SKM-1 (cell line): Measurements from ENCODE around the gene DCAF10.
A peak's percentile ranks its signal among the peaks of the same experiment; 100 is the strongest.
"Not testable (repeated sequence)": the region's sequence is repeated elsewhere in the genome, so short reads cannot be mapped to it uniquely, and the experiment has no call there.

Experiments
- DNase-seq: peaks from one replicate; lab custom pipeline; 2025; ENCODE audit not compliant: unreplicated experiment; lab: John Stamatoyannopoulos, UW

Gene DCAF10

DNA sequence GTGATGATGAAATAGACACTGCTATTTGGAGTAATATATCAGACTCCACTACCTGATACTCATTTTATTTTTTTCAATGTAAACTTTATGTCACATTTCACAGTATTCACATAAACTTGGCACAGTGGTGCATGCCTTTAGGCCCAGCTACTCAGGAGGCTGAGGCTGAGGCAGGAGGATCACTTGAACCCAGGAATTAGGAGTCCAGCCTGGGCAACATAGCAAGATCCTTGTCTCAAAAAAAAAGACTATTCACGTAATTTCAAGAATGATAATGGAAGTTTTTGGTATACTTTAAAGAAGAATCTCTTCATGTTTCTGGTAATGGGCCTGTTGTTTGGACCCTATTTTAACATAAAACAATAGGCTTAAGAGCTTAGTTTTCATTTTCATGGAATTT, 56.0 kb downstream of the DCAF10 start:
- no peak for DNase-seq

DNA sequence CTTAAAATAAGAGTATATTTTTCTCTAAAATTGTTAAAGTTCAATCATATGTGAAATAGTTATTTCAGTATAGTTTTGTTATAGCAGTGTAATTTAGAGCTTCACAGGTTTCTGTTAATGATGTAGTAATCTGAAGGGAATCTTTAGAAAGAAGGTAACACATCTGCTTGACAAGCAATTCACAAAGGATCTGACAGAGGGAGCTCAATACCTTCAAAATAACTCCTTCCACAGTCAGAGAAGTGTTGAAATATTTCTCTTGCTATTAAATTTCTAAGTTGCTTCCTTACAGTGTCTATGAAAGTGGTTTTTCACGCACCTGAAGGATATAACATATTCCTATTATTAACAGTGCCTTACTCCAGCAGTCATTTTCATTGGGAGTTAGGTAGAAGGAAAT, 58.4 kb downstream of the DCAF10 start:
- no peak for DNase-seq

DNA sequence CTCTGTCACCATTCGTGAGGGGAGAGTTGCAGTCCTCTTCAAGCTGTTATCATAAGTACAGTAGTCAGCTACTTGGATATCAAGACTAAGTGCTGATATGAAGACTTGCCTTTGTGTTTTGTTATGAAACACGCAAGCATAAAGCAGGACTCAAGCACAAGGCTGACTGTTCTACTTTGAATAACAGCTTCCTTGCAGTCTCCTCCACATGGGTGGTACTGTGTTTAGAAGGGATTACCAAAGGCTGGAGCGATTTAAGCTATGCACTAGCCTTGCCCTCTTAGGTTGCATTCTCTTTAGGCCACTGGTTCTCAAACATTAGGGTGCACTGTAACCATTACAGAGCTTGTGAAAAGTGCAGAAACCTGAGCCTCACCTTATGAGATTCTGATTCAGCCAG, 61.9 kb downstream of the DCAF10 start:
- DNase-seq, result no peak

DNA sequence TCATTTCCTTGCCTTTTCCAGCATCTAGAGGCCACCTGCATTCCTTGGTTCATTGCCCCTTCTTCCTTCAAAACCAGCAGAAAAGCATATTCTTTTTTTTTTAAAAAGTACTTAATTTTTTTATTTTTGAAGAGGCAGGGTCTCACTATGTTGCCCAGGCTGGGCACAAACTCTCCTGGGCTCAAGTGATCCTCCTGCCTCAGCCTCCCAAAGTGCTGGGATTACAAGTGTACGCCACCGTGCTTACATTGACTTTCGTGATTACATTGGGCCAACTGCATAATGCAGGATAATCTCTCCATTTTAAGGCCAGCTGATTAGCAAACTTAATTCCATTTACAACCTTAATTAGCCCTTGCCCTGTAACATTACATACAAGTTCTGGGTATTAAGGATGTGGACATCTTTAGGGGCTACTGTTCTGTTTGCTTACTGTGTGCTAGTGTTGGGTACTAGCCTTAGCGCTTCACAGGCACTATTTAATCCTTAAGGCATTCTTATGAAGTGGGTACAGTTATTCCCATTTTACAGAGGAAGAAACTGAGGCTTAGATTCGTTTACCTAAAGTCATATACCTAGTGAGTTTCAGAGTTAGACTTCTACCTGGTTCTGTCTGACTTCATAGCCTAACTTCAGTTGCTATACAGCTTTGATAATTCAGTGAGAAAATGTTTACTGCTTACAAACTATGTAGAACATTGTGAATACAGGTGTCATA, 69.6 kb downstream of the DCAF10 start:
- no peak for DNase-seq

DNA sequence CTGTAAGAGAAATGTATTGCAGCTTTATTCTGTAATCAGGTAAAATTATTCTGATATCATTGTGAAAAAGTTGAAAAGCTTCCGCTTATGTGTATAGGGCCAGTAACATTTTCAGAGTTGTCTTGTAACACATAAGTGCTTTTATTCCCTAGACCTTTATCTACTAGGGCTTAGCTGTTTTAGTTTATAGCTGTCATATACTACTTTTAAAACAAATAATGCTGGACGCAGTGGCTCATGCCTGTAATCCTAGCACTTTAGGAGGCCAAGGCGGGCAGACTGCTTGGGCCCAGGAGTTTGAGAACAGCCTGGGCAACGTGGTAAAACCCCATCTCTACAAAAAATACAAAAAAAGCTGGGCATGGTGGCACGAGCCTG, 70.2 kb downstream of the DCAF10 start:
- no peak for DNase-seq

DNA sequence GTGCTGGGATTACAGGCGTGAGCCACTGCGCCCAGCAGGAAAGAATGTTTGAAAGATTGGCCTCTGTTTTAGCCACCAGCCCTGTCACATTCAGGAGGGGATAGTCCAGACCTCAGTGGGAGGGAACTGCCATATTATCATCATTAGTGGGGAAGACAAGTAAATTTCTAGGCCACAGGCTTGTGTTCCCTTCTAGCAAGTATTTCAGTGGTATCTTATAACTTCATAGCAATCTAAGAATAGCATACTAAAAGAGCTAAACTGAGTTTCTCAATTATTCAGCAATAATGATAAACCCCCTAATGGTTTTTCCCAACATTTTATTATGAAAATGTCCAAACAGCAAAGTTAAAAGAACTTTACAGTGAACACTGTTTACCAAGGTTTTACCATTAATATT, 73.4 kb downstream of the DCAF10 start:
- DNase-seq, result no peak

DNA sequence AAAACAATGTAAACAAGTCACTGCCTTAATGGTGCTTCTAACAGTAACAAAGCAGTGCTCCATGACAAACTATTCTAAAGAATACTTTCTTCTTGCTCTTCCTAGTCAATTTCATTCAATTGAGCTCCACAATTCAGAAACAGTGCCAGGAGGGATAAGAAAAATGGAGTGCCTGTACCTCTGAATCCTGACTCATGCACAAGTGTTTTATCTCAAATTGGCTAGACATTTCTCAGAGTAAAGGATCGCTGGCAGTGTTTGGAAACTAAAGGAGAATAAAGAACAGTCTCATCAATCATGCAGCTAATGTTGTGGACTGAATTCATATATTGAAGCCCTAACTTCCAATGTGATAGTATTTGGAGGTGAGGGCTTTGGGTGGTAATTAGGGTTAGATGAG, 75.8 kb downstream of the DCAF10 start:
- DNase-seq, result no peak

DNA sequence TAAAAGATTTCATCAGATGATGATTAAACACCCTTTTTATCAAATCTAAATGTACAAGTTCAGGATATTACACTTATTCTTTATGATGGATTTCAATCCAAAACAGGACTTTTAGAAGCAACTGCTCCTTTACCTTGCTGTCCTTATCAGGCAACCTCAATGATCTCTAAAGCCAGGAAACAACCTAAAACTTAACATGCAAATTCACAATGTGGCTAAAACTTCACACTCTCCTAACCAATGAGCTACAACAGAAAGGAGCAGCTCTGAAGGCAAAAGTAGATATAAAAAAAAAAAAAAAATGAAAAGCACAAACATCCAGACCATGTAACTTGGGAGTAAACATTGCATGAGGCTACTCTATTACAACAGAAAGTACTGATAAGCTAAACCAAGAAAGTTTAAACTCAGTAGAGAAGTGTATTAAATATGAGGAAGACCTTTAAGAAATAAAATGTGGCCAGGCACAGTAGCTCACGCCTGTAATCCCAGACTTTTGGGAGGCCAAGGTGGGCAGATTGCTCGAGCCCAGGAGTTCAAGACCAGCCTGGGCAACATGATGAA, 80.4 kb downstream of the DCAF10 start:
- DNase-seq, result no peak

DNA sequence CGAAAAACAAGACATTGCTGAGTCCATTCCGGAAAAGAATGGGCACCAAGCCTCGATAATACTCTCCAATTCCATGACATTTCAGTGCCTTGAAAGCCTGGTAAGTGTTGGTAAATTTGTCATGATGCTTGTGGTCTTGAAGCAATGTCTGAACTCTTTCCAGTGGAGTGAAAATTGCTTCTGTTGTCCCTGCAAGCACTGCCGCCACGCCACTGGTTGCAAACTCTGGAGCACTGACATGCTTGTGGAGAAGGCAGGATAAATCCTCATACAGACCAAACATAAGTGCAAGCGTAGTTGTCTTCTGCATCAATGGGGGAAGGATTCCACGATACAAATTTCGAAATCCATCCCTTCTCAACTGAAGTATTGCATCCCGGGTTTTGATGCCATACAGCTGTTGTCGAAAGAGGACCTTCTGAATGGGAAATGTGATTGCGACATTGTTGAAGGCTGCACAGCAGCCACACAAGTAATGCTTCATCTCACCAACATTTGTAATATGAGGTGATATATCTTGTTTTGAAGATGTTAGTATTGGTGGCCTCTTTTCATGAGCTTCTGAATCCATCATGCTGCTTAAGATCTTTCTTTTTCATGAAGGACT, 87.5 kb downstream of the DCAF10 start:
- peak; percentile 19 for DNase-seq

DNA sequence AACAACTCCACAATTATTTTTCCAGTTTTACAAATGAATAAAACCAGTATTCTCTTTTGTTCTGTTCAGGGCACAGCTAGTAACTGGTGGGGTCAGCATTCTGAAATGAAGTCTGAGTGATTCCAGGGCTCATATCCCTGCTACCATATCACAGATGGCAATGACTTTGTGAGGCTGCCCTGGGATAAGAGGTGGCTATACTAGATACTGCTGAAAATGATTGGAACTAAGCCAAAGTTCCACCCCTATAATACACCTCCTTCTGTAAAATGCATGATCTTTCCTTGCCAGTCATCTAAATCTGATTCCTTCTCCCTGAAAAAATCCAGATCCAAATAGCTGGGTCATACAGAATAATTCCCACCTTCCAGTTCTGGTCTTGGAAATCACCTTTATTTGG, 88.9 kb downstream of the DCAF10 start:
- DNase-seq, result no peak

DNA sequence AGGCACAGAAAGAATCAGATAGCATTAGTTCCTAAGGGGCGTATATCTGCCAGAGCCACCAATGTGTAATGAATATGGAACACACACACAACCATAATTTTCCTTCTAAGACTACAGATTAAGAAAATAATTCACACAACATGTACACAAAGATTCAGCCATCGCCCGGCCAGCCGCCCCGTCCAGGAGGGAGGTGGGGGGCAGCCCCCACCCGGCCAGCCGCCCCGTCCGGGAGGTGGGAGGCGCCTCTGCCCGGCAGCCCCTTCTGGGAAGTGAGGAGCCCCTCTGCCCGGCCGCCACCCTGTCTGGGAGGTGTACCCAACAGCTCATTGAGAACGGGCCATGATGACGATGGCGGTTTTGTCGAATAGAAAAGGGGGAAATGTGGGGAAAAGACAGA, 90.4 kb downstream of the DCAF10 start:
- not testable (repeated sequence) for DNase-seq

DNA sequence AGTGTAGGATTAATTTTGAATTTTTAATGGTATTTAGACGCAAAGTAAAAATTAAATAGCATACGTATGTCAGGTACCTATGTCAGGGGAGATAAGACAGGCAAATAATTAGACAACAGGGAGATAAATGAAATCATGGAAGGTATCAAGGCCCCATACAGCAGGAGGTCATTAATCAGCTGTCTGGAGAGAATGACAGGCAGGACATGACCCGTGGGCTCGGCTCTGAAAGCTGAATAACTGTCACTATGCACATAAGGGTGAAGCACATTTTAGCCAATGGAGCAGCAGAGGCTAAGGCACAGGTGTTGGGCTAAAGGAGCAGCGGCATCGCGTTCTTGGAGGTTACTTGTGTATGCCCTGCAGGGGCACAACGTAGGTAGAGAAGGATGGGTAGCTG, 91.5 kb downstream of the DCAF10 start:
- no peak for DNase-seq

DNA sequence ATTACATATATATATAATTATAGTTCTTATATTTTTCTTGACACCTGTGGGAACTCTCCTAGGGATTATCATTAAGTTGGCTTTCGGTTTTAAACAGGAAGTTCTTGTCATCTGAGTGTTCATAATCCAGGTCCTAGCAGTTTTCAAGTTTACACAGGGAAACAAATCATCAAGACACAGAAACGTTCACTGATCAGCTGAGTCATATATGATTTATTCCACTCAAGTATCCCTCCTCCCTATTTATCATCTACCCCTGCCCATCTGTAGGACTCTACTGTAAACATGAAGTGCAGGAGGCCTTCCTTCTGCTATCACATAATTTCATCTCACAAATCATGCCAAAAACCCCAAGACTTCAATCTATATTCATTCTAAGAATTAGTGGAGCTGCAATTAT, 97.1 kb downstream of the DCAF10 start:
- no peak for DNase-seq

DNA sequence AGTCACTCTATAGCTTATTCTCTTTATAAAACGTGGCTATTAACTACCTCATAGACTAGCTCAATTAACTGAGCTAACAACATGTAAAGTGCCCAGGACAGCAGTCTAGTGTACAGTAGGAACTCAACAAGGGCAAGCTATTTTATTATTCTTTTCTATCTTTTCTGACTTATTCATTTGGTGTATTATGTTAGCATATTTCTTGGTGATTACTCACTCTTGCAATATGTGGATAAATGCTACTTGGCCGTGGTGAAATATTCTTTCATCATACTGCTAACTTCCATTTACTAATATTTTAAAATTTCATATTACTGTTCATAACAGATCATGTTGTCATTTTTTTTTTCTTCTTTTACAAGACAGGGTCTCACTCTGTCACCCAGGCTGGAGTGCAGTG, 98.4 kb downstream of the DCAF10 start:
- DNase-seq, result no peak

DNA sequence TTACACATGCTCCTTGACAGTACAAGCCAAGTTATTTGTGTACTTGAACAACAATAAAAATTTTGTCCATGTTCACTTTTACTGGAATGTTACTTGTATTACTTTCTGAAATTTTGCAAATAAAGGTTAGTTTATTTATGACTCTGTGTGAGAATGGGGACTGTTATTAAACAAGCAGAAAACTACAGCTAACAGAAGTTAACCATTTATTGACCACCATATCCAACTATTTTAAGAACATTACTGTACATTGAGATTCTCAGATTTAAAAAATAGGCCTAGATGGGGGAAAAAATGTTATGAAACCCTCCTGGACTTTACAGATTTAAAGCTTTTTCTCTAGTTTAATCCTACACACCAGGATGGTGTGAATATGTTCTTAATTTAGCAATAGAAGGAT, 101.5 kb downstream of the DCAF10 start:
- no peak for DNase-seq

DNA sequence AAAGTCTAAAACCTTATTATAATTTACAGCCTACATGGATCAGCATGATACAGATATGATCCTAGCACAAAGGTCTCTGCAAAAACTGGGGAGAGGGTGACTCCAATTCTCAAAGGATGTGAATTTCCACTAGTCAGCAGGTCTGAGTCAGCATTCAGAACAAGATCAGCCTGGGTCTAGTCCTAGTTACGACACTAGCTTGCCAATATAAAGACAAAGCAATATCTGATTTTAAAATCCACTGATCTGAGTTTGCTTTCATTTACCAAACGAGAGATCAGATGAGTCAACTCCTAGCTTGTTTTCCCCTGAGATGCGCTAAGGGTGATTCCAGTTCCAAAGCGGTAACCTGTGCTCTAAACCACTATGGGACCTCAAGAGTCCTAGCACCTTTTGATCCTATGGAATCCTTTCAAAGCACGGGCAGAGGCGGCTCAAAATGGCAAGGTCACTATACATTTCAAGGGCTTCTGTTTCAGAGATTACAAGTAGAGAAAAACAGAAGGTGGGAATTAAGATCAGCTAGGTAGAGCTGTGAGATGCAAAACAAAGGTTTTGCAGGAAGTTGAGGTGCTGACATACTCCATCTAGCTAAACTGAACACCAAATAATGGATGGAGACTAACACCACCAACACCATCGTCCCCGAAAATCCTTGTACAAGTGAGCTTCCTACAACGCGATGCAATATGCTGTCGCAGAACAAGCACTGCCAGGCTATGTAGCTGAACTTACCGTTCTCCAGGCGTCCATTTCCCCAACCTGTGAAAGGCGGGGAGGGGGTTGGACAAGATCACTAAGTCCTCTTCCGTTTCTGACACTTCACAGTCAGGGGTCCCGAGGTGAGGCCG, 102.4 kb downstream of the DCAF10 start:
- DNase-seq, result no peak

DNA sequence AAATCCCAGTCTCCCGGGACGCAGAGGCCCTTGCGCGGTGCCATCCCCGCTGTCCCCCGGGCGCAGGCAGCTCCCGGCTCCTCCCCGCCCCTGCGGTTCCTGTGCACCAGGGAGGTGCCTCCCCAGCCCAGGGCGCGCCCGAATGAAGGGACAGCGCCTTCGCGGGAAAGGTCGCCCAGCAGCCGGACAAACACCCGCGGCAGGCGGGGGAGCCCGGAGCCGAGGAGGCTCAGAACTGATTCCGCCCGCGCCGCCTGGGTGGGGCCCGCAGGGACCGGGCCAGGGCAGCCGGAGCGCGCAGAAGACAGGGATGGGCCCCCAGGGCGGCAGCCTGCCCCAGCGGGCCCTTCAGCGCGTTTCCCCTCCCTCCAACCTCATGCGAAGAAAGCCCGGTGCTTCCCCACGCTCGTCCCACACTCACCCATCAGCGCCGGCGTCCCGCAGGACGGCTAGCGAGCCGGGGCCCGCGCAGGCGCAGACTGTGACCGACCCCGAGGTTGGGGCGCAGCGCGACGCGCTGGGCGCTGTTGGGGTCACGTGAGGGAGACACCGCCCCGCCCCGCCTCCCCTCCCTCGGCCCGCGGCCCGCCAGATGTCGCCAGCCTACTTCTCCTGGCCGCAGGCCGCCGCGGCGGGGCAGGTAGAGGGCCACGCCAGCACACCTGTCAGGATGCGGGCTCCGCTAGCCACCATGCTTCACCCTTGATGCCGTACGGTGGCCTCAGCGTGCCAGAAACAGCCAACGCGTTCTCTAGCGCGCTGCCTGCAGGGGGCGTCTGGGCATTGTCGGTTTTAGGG, 103.2 kb downstream of the DCAF10 start, which contains the start of gene SLC25A51:
SLC25A51 (minus strand) TSS at position 481 of the 798 bp plus-strand sequence. CDS start 15,577 bp downstream, outside the sequence.
- DNase-seq, result peak; percentile 69

DNA sequence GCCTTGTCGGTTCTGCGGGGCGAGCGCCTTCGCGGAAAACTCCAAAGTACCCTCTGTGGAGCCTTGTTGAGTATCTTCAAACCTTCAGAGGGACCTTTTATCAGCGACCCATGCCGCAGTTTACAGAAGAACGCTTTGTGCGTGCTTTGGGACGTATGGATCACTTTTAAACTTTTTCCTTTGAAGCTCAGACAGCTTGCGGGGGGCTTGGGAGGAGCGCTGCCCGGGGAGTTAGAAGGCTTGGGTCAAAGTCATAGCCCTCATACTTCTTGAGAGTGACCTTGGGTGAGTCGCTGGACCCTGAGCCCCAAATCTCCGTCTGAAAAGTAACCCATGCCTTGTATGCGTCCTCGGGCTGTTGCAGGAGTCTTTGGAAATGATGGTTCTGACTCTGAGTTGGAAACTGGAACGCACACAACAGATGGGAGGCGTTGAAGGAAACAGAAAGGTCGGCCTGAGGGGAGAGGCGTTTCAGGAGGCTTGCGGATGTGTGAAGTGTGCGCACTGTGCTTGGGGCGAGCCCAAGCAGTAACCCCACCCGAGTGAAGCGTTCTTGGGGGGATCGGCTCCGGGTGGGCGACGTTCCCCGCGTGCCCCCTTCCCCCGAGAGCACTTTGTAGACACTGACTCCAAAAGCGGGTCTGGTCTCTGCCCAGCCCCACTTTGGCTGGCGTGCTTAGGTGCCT, 104.0 kb downstream of the DCAF10 start:
- no peak for DNase-seq

DNA sequence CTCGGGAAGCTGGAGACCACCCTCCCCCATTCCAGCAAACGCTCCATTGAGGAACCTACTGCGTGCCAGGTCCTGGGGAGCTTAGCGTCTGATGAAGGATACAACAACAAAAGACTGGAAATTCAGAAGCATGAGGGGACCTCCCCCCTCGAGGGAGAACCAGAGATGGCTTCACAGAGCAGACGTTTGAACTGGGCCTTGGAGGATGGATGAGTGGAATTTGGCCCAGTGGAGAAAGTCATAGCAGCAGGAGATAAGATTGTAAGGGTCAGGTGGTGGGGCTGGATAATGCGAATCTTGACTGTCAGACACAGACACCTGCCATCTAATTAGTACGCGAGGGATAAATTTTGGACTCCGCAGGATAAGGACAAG, 104.5 kb downstream of the DCAF10 start:
- DNase-seq, result no peak

DNA sequence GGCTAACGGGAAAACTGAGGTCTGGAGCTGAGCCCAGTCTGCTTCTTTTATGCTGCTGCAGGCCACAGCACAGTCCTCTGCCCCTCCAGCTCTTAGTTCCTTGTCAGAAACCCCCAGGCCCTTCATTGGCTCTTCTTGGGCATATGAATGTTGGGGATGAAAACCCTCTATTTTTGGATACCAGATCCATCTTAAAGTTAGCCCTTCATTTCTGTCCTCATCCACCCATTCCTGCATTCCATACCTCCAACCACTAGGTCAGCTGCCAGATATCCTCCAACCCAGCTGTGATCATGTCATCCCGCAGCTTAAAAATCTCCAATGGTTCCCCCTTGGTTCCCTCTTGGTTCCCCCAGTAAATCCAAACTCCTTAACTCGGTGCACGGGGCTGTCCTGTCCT, 105.2 kb downstream of the DCAF10 start:
- no peak for DNase-seq
